GM18870 (cell line): ENCODE results near the gene GAS7.

Experiments used
- ATAC-seq: cut with Tn5 transposase; IDR thresholded peaks from one replicate; pipeline ENCODE4 v1.9.1; 2021; ENCODE audit warnings: moderate library complexity; ENCODE audit not compliant: unreplicated experiment

GAS7 gene

DNA sequence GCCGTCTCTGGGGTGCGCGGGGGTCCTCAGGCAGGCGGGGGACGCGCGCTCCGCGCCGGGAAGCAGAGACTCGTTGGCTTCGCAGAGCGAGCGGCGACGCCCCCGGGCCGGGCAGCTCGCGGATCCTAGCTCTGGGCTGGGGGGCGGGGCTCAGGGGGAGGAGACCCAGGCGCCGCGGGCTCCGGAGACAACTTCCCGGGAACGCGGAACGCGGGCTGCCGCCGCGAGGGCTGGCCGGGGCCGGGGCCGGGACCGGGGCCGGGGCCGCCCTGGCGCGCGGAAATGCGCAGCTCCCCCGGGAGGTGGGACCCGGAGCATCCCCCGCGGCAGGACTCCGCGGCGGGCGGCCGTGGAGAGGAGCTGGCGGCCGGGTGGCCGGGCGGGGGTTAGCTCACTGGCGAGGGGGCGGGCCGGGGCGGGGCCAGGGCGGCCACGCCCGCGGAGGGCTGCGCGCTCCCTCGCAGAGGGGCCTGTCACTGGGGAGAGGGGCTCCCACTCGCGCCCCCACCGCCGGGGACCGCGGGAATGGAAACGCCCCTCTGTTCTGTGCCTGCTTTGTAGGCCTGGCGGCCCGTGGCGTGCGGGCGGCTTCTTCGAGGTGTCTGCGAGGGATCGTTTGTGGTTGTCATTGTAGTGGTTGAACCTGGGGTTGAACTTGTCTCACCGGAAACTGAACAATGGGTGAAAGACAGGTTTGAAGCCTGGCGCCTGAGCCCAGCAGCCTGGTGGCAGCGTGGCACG, at the start of gene GAS7:
TSS of gene GAS7 (minus strand) at position 98 of the 741 bp plus-strand sequence.
- ATAC-seq = no peak

DNA sequence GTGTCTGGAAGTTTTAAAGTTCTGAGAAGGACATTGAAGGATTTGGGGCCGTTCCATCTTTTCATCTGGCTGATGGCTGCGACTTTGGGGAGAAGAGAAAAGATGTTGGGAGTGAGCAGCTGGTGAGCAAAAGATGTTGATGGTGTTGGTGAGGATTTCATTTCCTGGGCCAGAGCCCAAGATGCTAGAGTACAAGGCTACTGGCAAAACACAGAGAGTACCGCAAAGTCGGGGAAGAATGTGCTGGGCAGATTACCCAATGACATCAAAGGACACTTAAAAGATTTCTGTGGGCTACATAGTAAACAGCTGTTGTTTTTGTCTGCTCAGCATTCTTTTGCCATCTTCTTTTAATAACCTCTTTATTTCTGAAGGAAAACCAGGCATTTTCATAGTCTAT, 49.4 kb upstream of the GAS7 start:
- no peak for ATAC-seq

DNA sequence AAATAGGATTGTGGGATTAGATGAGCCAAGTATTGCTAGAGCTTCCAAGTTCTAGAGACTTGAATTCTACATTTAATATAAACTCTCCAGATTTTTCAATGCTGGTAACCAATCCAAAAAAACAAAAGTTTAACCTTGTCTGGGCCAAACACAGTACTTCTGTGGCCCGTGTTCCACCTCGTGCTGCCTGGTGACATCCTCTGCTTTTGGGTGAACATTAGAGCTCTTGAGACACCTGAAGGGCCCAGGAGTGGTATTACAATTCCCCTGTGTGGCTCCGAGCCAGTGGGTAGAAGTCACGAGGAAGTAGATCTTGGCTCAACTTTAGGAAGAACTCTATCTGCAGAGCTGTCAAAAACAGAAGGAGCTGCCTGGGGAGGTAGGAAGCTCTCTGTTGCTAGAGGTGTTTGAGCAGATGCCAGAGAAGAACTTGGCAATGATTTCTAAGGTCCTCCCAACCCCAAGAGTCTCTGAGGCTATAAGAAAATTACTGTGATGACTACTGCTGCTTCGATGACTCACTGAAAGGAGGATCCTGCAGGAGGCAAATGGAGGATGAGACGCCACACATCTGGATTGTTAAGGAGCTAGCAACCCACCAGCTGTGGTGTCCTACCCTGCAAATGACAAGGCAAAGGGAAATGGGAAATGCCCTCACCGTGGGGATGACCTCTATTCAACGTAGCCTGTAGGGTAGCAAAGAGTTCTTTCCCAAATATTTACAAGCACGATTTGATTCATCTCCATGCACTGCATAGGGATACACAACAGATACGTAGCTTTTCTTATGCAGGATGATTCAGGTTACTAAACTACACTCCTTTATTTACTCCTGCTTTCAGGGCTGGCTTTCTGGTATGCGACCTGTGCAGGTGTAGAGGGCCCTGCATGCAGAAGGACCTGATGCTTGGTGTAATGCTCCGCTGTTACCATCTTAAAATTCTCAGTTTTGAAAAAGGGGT, 45.8 kb upstream of the GAS7 start:
- no peak for ATAC-seq

DNA sequence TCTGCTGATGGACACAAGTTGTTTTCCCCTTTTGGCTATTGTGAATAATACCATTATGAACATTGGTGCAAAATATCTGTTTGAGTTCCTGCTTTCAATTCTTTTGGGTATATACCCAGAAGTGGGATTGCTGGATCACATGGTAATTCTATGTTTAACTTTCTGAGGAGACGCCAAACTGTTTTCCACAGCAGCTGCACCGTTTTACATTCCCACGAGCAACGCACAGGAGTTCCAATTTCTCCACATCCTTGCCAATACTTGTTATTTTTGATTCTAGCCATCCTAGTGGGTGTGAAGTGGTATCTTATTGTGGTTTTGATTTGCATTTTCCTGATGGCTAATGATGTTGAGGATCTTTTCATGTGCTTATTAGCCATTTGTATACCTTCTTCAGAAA, 43.4 kb upstream of the GAS7 start:
- ATAC-seq = no peak

DNA sequence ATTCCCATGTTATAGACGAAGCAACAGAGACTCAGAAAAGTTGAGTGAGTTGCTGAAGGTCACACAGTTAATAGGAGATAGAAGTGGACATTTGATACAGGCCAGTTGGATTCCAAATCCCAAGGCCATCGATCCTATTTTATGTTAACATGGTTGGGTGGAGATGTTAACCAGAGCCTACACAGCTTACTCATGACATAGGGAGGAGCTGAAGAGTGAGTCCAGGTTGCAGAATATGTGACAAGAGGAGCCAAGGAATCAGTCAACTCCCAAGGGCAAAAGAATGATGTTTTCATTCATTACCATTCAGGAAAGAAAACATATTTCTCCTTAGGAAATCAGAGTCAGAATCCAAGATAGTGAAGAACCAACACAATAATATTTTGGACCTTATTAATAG, 40.3 kb upstream of the GAS7 start:
- no peak for ATAC-seq

DNA sequence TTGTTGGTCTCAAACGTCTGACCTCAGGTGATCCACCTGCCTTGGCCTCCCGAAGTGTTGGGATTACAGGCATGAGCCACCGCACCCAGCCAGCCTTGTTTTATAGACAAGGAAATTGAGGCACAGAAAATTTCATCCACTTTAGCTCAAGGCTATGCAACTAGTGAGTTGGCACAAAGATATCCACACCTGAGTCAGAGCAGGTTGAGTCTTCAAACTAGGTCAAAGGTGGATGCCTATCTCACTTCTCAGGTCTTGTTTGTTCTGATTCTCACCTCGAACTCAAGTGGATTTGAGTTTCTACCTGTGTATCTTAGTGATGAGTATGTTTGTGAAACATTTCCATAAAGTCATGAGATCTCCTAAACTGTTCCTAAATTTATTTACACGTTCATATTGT, 35.6 kb upstream of the GAS7 start:
- no peak for ATAC-seq

DNA sequence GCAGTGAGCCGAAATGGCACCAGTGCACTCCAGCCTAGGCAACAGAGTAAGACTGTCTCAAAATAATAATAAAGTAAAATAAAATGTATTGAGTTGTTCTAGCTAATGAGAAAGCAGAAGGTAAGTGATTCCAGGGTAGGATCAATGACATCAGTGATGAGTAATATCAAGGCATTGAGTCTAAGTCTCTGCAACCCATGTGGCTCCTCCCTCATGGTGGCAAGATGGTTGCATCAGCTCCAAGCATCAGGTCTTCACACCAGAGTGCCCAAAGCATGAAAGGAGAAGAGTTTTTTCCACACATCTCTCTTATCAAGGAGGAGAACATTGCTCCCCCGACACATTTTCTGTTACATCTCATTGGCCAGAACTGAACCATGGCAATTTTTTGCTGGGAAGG, 34.8 kb upstream of the GAS7 start:
- ATAC-seq = no peak

DNA sequence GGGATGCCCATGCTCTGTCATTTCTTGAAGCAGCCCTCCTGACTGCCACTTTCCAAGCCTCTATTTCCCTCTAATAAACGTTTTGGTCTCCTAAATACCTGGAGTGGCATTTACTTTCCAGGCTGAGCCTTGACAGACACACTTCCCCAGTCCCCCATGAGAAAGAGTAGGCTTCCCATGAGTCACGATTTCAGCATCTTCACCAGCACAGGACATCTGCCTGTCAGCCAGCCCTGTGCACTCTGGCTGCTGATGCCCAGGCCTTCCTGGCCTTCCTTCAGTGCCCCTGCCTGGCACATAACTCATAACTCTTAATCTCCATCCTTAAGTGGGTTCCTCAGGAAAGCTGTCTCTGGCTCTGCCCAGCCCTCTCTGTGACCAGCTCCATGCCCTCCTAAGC, 30.8 kb upstream of the GAS7 start:
- ATAC-seq = no peak

DNA sequence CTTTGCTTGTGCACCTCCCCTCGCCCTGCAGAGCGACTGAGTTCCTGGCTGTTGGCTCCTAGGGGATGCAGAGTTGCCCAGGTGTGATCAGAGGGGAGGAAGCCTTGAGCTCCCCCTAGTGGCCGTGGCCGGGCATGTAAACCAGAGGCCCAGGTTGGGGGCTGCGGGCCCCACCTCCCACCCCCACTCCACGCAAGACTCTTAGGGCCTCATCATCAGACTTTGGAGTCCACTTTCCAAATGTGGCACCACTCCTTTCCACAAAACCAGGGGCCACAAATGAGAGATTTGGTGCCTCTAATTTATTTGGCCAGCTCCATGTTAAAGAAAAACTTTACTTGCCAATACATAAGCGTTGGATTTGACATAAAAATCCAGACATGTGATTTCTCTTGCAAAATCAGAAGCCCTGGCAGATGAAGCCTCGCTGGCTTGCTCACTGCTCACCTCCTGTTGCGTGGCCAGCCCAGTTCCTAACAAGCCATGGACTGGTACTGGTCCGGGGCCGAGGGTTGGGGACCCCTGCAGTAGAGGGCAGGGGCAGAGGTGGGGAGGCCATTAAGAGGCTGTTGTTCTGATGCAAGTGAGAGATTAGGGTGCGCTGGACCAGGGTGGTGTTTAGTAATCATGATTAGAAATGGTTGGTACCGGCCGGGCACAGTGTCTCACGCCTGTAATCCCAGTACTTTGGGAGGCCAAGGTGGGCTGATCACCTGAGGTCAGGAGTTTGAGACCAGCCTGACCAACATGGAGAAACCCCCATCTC, 28.7 kb upstream of the GAS7 start:
- ATAC-seq = no peak

DNA sequence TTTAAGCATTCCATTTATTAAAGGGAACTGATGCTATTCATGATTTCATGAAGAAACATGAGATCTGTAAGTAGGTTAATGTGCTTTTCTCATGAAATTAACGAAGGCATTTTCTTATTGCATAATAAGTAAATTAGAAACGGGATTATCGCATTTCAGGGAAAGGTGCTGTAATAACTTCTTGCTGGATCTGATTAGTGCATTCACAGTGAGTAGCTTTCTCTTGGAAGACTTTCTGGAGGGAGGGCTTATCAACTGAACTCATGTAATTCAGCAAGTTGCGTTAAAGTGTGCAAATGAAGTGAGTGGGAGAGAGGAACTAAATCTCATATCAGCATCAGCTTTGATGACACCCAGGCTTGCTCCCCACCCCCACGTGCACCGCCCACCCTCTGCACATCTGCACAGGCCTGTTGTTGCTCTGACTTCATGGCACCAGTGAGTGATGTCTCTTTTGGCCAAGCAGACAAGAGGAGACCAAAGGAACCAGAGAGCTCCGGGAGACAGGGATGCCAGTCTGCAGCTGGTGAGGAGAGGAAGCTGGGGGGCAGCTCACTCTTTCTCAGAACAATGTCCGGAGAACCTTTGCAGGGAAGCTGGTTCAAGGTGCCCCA, 26.3 kb upstream of the GAS7 start:
- ATAC-seq = no peak

DNA sequence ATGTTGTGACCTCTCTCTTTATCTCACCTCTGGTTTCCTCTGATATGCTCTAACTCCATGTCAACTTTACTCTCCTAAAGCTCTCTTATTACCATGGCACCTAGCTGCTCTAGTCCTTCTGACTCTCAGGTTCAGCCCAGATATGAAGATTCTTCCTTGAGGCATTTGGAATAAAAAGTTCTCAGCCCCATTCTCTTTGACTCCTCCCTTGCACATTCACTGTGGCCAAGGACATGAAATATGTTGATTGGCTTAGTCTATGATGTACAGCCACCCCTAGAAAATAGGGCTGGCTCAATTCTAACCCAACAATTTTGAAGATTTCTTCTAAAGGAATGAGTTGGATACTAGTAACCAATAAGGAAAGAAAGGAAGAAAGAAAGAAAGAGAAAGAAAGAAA, 20.8 kb upstream of the GAS7 start:
- ATAC-seq = no peak

DNA sequence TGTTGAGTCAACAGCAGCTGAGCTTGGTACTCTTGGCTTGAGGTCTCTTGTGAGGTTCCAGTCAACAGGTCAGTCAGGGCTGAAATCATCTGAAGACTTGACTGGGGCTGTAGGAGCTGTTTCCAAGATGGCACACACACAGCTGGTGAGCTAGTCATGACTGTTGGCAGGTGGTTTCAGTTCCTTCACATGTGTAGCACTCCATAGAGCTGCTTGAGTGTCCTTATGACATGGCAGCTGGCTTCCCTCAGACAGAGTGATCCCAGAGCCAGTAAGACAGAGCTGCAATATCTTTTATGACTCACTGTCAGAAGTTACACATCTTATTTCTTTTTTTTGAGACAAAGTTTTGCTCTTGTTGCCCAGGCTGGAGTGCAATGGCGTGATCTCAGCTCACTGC, 19.5 kb upstream of the GAS7 start:
- no peak for ATAC-seq

DNA sequence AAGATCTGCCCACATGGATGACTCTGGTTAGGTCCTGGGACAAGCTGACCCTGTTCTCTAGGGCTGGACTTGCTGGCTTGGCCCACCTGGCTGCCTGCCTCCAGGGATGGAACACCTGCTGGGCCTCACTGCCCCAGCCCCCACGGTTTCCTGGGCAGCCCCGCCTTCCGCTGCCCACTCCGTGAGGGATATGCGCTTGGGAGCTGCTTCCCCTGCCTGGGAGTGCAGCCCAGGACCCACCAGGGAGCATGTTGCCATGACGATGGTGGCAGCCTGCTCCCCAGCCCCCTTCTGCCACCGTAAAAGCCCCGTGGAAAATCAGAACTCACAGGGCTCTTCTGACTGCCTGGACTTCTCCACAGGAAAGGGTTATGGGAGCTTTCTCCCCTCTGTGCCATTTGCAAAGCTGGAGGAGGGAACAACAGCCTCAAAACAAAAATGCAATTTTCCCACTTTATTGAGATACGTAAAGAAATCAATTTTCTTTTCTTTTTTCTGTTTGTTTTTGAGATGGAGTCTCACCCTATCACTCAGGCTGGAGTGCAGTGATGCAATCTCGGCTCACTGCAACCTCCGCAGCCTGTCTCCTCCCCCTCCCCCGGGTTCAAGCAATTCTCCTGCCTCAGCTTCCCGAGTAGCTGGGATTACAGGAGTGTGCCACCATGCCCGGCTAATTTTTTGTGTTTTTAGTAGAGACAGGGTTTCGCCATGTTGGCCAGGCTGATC, 18.0 kb upstream of the GAS7 start:
- no peak for ATAC-seq

DNA sequence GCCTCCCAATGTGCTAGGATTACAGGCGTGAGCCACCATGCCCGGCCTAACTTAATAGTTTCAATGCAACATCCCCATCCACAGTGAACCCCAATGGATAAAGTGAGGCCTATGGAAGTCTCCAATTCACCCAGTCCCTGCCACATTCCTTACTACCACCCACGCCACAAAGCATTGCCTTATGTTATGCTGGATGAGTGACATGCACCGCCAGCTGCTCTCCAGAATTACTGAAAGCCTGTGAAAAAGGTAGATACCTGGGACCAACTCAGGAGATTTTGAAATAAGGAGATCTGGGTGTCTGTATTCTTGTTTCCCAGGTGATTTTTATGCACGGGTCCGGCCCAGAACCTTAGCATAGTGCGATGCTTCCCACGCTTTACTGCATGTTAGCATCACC, 16.9 kb upstream of the GAS7 start:
- no peak for ATAC-seq

DNA sequence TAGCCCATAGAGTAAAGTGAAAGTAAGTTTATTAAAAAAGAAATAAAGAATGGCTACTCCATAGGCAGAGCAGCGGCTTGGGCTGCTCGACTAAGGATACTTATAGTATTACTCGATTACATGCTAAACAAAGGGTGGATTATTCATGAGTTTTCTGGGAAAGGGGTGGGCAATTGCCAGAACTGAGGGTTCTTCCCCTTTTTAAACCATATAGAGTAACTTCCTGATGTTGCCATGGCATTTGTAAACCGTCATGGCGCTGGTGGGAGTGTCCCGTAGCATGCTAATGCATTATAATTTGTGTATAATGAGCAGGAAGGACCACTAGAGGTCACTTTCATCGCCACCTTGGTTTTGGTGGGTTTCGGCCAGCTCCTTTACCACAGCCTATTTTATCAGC, 13.3 kb upstream of the GAS7 start:
- no peak for ATAC-seq

DNA sequence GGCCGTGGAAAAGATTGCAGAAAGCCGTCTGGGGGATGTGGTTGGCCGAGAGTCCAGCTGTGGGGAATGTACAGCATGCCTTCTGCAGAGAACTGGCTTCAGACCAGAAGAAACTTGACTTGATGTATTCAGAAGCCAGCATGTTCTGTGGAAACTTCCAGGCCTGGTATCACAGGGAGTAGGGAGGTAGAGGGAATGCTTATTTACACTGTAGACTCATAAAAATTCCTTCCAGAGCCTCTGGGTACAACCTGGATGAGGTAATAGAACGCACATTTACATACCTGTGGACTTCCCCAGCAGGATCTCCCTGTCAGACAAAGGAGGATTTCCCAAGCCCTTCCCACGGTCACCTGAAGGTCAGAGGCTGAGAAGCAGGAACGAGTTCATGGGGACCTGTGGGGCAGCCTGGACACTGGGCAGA, 11.8 kb upstream of the GAS7 start:
- no peak for ATAC-seq

DNA sequence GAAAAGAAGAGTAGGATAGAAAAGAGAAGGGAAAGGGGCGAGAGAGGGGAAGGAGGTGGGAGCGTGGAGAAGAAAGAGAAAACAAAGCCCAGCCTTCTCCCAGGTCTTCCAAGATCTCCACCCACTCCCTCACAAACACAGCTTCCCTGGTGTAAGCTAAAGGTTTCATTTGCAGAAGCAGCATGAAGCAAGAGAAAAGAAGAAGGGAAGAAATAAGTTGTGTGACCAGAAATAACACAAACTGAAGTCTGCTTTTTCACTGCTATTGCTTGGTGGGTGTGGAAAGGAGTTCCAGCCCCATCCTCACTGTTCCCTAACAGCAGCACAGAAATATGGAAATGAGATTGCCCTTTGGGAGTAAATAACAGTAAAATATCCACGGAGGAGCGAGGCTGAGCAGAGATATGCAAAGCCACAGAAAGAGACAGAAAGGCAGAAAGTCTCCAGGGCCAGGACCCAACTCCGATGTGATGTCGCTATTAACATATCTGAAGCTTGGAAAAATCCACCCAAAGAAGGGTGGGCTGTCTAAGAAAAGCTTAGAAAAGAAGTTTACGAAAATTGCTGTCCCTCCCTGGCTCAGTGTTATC, 10.3 kb upstream of the GAS7 start:
- ATAC-seq = no peak

DNA sequence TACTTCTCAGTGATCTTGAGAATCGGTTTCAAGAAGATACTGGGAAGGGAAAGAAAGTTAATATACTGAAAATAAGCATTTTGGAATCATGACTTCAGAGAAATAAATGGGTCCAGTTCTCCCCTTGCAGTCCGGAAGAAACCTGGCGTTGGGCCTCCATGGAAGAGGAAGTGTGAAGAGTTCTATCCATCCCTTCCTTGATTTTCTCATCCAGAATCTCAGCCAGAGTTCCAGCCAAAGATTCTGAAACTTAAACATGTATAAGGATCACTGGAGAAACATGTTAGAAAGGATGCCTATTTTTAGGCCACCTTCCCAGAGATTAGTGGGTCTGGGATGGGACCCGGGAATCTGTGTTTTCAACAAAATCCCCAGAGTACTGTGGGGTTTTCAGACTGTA, 8.7 kb upstream of the GAS7 start:
- no peak for ATAC-seq

DNA sequence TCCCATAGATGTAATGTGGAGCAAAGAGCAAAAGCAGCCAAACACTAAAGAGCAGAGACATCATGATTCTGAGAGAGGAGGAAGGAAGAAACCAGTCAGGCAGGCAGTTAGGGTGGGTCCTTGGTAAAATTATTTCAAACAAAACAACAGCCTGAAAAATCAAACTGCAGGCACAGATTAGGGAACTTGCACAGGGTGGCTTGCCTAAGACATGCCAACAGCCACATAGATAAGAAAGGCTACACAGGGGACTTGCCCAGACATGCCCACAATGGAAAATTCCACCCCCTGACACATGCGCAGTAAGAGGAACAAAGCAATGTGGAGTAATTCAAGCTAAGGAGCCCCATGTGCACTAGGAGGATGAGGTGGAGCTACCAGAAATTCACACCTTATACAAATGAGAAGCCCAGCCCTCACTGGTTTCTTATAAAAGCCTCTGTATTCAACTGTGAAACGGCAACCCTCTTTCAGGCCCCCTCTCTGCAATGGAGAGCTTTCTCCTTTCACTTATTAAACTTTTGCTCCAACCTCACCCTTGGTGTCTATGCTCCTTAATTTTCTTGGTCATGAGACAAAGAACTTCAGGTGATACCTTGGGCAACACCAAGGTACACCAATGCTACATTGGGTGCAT, 7.3 kb upstream of the GAS7 start:
- no peak for ATAC-seq

DNA sequence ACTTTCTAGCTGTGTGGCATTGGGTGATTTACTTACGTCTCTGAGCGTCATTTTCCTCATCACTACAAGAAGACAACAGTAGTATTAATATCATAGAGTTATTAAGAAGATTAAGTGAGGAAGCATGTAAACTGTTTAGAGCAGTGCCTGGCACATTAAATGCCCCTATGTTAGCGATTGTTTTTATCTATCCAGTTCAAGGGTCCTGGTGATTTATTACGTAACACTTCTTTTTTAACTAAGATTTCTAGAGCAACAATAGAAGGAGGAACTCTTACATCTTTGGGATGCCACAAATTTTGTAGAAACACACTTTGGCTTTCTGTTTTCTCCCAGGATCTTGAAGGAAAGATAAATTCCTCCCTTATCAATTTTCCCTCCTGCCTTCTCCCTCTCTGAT, 3.3 kb upstream of the GAS7 start:
- ATAC-seq = no peak
